ENCODE data around the gene PDCD5. TPM values are rescaled to one million over a fixed set of nuclear protein-coding genes. Genes with fewer than 3 reads are reported as not detected.
A peak's percentile ranks its signal among the peaks of the same experiment; 100 is the strongest.
"Not testable (repeated sequence)": the region's sequence is repeated elsewhere in the genome, so short reads cannot be mapped to it uniquely, and the experiment has no call there.

PDCD5 gene, protein sequence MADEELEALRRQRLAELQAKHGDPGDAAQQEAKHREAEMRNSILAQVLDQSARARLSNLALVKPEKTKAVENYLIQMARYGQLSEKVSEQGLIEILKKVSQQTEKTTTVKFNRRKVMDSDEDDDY
- 137 TPM for total RNA-seq
- long read RNA-seq, transcript PDCD5-207 (6 exons, 699 nt) = major isoform, 71 of 86 reads
- long read RNA-seq, transcript PDCD5-205 (4 exons, 480 nt) = minor isoform, 8 of 86 reads
- long read RNA-seq, partial matches to known transcripts = 0 of 86 reads
- long read RNA-seq, other reads (novel, unspliced or antisense) = 4 of 86 reads

DNA sequence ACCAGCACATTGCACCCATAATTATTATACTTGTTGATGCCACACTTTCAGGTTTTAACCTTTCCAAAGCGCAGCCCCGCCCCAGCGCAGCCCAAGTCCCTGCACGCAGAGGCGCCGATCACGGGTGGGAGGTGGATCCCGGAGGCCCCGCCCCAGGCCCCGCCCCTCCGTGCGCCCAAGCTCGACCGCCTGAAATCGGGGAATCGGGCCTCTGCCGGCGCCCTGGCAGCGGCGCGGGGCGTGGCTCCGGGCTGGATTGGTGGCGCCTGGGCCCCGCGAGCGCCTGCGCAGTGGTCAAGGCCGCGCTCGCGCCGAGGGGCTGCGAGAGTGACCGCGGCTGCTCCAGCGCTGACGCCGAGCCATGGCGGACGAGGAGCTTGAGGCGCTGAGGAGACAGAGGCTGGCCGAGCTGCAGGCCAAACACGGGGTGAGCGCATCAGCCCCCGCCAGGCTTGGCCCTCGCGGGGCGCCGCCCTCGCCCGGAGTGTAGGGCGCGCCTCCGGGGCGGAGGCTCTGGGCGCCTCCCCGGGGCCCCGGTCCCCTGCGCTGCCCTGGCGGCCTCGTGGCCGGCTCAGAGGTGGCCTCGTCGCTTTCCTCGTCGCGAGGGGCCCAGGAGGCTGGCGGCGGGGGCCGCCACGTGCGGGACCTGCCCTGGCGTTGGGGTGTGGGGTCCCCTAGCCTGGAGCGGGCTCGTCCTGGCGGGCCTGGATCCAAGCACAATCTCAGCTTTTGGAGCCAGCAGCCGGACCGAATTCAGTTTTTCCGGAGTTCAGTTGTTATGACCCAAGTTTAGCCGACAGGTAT is at the start of gene PDCD5:
PDCD5 (plus strand) TSS at position 290 of the 804 bp plus-strand sequence; CDS start at position 362, 72 bp downstream.
- intact Hi-C loops (cut with DNase I) = loop anchor here (10.0 kb wide), 1 partner anchor 94 kb away; the partner anchor contains the start of genes ANKRD27 and RGS9BP
- DNase-seq (peak; percentile 99), ATAC-seq (ENCODE audit: poor library complexity) (peak; percentile 99)

DNA sequence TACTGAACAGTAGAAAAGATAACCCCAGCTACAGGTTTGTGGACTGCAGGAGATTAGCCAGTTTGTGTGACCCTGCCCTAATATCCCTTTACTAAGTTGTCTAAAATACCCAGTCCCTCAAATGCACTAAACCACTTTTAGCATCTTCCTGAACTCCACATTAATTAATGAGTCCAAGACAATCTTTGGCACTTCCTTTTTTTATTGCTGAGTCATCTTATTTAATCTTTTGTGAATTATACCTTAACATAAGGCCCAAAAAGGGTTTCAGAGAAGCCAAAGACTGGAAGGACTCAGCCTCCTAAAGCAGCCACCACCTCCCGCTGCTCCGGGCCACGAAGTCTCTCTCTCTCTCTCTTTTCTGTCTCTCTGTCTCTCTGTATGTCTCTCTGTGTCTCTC is 48.8 kb upstream of the PDCD5 start:
- no peak for ATAC-seq (ENCODE audit: poor library complexity)
- no peak for DNase-seq
- intact Hi-C loops (cut with DNase I) = no loop called here

DNA sequence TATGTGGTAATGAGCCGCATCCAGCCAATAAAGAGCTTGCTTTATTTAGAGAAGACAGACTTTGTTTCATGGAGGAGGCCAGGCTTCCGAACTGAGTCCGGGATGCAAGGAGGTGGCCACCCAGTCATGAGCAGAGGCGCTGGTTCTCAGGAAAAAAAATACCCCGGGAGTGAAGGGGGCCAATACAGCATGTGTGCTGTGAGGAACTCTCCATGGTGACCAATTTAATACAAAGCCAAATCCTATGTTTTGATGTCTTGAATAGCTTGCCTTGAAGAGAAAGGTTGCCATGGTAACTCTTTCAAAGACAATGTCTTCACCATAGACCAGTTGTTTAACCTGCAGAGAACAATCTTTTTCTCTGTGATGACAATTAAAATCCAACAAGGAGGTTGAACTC is 43.4 kb upstream of the PDCD5 start:
- ATAC-seq (ENCODE audit: poor library complexity) = no peak
- intact Hi-C loops (cut with DNase I) = no loop called here
- no peak for DNase-seq

DNA sequence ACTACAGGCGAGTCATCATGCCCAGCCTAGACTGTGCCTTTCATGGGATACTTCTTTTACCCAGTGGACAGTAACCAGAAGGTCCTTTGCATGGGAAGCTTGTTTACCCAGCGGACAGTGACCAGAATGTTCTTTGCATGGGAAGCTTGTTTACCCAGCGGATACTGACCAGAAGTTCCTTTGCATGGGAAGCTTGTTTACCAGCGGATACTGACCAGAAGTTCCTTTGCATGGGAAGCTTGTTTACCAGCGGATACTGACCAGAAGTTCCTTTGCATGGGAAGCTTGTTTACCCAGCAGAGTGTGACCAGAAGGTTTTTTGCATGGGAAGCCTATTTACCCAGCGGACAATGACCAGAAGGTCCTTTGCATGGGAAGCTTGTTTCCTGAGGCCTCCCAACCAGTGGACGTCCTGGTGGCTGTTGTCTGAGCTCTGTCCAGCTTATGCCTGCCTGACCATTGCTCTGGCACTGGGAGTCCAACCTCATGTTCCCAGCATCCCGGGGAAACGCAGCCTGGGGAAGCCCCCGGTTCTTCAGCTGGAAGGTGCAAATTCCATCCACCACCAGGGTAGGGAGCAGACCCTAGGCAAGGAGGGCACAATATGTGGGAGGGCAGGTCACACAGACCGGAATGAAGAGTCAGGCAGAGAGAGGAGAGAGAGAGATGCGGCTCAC is 41.6 kb upstream of the PDCD5 start:
- intact Hi-C loops (cut with DNase I) = no loop called here
- ATAC-seq (ENCODE audit: poor library complexity) = no peak
- DNase-seq = no peak

DNA sequence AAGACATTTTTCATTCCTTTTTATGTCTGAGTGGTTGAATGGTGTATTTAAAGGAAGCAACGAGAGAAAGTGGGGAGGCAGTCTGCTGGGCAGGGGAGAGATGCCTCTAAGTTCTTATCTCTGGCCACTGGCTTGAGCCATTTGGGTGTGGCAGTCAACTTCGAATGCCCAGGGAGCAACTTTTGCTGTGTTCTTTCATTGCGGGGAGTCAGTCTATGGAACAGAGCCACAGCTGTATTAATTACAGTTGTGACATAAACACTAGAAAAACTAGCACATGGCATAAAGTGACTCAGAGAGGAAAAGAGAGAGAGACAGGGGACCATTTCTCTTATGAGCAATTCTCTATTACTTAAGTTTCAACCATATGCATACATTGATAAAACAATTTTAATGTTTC is 40.4 kb upstream of the PDCD5 start:
- DNase-seq (no peak), ATAC-seq (ENCODE audit: poor library complexity) (no peak)
- intact Hi-C loops (cut with DNase I) = no loop called here

DNA sequence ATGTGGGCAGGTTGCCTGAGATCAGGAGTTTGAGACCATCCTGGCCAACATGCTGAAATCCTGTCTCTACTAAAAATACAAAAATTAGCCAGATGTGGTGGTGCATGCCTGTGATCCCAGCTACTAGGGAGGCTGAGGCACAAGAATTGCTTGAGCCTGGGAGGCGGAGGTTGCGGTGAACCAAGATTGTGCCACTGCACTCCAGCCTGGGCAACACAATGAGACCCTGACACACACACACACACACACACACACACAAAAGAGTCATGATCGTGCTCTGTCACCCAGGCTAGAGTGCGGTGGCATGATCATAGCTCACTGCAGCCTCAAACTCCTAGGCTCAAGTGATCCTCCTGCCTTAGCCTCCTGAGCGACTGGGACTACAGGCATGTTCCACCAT is 39.6 kb upstream of the PDCD5 start:
- intact Hi-C loops (cut with DNase I); ATAC-seq (ENCODE audit: poor library complexity); DNase-seq: not testable (repeated sequence)

DNA sequence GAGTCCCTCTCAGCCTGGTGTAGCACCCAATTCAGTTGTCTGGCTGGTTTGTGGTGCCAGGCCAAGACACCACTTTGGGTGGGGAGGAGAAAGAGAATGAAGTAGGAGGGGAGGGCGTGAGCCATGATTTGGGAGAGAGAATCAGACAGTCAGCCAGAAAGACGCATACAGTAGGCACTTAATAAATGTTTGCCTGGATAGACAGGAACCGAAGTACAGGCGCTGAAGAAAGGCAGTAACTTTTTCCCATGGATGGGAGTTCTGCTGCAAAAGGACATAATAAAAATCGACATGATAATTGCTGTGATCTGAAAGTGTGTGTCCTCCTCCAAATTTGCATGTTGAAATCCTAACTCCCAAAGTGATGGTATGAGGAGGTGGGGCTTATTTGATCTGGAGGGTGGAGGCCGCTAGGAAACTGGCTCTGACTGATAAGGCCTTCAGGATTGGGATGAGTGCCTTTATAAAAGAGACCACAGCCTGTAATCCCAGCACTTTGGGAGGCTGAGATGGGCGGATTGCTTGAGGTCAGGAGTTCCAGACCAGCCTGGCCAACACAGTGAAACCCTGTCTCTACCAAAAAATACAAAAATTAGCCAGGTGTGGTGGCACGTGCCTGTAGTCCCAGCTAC is 38.4 kb upstream of the PDCD5 start:
- no peak for ATAC-seq (ENCODE audit: poor library complexity)
- no peak for DNase-seq
- intact Hi-C loops (cut with DNase I) = no loop called here

DNA sequence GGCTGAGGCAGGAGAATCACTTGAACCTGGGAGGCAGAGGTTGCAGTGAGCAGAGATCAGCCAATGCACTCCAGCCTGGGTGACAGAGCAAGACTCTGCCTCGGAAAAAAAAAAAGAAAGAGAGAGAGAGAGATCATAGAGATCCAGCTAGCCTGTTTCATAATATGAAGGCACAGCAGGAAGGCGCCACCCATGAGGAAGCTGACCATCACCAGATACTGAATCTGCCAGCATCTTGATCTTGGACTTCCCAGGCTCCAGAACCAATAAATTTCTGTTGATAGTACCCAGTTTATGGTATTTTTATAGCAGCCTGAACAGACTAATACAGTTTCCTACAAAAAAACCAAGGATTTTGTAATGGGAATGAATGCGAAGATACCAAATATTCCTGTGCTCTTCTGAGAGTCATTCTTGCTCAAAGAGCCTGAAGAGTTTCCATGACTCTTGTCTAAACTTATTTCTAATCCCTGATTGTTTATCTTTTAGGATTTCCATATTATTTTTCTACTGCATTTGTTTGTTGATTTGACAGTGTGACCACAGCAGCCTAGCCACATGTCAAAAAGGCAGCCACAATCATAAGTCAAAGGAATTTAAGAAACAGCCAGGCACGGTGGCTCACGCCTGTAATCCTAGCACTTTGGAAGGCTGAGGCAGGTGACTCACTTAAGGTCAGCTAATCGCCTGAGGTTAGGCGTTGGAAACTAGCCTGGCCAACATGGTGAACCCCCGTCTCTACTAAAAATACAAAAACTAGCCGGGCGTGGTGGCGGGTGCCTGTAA is 37.7 kb upstream of the PDCD5 start:
- no peak for DNase-seq
- ATAC-seq (ENCODE audit: poor library complexity) = no peak
- intact Hi-C loops (cut with DNase I) = no loop called here

DNA sequence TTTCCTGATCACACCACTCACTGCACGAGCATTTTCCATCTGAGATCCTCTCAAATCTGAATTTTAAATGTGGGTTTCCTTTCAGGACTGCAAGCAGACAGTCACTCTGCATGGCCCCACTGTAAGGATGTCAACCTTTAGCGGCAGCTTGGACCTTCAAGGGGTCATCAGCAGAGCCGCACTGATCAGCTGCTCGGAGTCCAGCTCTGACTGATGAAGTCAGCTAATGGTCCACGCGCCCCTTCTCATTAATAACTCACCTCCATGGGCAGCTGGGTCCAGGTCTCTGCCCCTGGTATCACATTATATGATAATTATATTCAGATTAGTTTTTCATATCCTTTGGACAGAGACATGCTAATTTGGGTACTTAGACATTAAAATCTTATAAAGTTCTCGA is 36.1 kb upstream of the PDCD5 start:
- no peak for ATAC-seq (ENCODE audit: poor library complexity)
- no peak for DNase-seq
- intact Hi-C loops (cut with DNase I) = no loop called here

DNA sequence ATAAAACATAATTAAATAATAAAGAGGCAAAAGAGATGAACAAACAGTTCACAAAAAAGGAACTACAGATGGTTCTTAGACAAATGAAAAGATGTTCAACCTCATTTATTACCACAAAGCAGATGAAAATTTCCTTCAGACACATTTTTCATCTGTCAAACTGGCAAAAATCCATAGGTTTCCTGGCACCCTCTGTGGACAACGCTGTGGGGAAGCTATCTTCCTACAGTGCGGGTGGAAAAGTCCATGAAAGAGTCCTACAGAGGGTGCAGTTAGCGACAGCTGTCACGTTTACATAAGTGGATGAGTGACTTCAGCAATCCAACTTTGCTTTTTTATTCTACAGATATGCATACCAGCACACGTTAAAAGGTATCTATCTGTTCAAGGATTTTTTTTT is 30.3 kb upstream of the PDCD5 start:
- intact Hi-C loops (cut with DNase I) = no loop called here
- ATAC-seq (ENCODE audit: poor library complexity) = no peak
- no peak for DNase-seq

DNA sequence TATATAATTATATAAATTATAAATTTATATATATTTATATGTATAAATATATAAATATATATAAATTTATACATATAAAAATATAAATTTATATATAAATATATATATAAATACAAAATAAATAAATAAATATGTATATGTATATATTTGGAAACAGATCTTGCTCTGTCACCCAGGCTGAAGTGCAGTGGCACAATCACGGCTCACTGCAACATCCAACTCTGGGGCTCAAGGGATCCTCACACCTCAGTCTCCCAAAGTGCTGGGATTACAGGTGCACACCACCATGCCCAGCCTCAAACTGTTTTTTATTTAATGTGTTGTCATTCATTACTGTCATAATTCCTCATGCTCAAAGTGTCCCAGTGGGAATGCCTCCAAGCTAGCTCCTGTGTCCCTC is 25.2 kb upstream of the PDCD5 start:
- DNase-seq (no peak), ATAC-seq (ENCODE audit: poor library complexity) (no peak)
- intact Hi-C loops (cut with DNase I) = no loop called here

DNA sequence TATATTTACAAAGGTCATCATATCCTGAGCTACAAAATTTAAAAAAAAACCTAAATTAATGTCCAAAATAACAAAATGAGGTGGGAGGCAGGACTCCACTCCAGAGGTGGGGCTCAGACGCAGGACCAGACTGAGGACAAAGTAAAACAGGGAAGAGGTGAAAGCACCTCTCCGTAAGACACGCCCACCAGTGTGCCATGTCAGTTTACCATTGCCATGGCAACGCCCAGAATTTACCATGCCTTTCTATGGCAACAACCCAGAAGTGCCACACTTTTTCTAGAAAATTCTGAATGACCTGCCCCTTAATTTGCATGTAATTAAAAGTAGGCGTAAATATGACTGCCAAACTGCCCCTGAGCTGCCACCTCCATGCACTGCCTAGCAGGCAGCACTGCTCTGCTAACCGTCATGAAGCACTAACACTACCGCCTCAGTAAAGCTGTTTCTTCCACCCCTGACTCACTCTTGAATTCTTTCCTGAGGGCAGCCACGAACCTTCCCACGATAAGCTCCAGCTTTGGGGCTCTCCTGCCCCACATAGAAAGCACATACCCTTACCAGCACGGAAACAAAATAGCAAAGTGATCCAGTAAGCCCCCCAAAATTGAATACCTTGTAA is 22.3 kb upstream of the PDCD5 start:
- intact Hi-C loops (cut with DNase I) = no loop called here
- DNase-seq (no peak), ATAC-seq (ENCODE audit: poor library complexity) (no peak)

DNA sequence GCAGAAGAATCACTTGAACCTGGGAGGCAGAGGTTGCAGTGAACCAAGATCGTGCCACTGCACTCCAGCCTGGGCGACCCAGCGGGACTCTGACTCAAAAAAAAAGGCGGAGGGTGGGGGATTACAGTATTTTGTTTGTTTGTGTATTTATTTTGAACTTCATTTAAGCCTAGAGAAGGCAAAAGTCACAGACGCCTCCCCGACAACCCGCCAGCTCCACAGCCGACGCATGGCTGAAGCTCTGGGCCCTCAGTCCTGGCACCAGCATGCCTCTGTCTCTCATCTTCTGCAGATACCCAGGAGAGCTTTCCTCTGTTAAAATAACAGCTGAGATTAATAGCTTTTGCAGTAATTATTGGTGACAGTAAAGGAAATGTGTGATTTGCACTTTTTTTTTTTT is 17.2 kb upstream of the PDCD5 start:
- no peak for ATAC-seq (ENCODE audit: poor library complexity)
- intact Hi-C loops (cut with DNase I) = no loop called here
- DNase-seq = no peak

DNA sequence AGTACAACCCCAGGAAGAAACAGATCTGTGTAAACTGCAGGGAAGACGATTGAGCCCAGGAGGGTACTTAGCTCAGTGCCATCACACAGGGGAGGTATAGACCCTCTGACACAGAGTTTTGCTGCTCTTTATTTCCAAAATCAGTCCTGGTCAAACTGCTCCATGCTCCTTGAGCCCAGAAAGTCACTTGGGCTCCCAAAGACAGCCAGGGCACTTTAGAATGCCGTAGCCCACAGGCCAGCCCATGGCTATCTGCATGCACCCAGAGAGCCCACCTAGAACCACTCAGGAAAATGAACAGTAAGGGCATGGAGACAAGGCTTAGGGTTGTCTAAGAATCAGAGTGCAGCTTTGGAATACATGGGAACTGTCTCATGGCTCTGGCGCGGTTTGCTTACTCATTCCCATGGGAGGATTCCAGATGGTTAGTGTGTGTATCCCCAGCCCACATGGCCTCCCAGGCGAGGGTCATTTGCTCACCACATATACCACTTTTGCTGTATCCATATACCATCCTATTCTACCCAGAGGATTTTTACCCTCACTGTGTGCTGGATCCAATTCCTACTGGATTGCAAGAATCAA is 14.7 kb upstream of the PDCD5 start:
- intact Hi-C loops (cut with DNase I) = no loop called here
- DNase-seq (no peak), ATAC-seq (ENCODE audit: poor library complexity) (no peak)

DNA sequence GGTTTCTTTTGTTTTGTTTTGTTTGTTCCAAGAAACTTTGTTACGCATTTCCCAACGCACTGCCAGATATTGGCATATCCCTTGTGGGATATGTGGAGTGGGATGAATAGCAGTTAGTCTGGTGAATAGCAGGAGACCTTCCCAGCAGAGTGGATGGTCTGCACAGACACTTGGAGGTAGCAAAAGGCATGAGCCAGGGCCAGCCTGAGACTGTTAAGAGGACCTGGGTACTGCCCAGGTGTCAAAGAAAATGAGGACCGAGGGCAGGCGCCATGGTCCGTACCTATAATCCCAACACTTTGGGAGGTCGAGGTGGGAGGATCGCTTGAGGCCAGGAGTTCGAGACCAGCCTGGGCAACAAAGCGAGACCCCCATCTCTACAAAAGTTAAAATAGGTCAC is 13.5 kb upstream of the PDCD5 start:
- intact Hi-C loops (cut with DNase I) = no loop called here

DNA sequence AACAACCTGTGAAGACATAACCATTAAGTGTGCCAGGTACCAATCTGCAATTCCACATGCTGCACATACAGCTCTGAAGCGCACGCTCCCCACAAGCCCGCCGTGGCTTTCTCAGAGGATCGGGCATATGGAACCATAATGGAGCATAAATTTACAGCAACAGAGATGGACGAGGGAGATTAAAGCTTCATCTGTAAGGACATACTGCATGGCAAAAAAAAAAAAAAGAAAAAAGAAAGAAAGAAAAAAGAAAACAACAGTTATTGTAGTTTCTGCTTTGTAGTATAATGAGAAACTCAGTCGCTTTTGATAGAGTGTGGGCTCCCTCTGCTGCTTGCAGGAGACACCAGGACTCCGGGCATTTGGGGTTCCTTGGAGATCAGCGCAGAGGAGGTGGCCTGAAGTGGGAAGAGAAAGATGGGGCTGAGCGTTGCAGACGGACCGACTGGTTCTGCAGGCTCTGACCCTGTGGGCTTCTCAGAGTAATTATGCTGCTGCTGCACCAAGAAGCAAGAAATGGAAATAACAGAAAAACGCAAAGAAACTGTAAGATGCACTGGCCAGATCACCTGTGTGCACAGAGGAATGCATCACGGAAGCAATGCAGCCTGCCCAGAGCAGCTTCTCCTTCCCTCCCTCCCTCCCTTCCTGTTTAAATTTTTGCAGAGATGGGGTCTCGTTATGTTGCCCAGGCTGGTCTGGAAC is 10.8 kb upstream of the PDCD5 start:
- DNase-seq = no peak
- peak; percentile 73 for ATAC-seq (ENCODE audit: poor library complexity)

More for the DNA sequence above, 13.5 kb upstream of the PDCD5 start:
- DNase-seq (no peak), ATAC-seq (ENCODE audit: poor library complexity) (no peak)

More for the DNA sequence above, 10.8 kb upstream of the PDCD5 start:
- intact Hi-C loops (cut with DNase I) = loop anchor here (5.0 kb wide), 1 partner anchor 283 kb away; no protein-coding TSS in a partner anchor
